PC-9 (cell line): Measurements from ENCODE around the gene IFT88. TPM values are rescaled to one million over a fixed set of nuclear protein-coding genes. Genes with fewer than 3 reads are reported as not detected.
A peak's percentile ranks its signal among the peaks of the same experiment; 100 is the strongest.

ENCODE experiments used
- BruUV-seq: library from RNA; stranded (reverse); fragments of 400-500 nt; replicated peaks from 2 replicates; lab custom pipeline; 2021; lab: Mats Ljungman, UMichigan
- CTCF ChIA-PET: fragments of 300-600 bp; sonication (Branson Sonifier 250); formaldehyde crosslinking; loops from one replicate; lab custom pipeline; 2022; ENCODE audit warnings: antibody characterized with exemption; lab: Charles Lee
- POLR2A ChIA-PET: fragments of 300-600 bp; sonication (Branson Sonifier 250); formaldehyde crosslinking; loops from one replicate; lab custom pipeline; 2022; ENCODE audit warnings: antibody characterized with exemption; ENCODE audit not compliant: unreplicated experiment; lab: Charles Lee
- DNase-seq, 2 experiments: peaks; one replicate each; pipeline versions ENCODE4 v3.0.0 to v3.0.0-alpha.2; 2015 to 2022; ENCODE audit warnings: mixed read lengths in 1 of 2
- H2AFZ ChIP-seq: fragments of 200-600 bp; sonication (generic); 2 replicates; pipeline ENCODE4 v1.8.1; 2017; ENCODE audit warnings: antibody characterized with exemption
- H3F3A ChIP-seq: fragments of 200-600 bp; sonication (generic); 2 replicates; pipeline ENCODE4 v1.8.1; 2017; ENCODE audit warnings: antibody characterized with exemption, mild to moderate bottlenecking, low read depth; ENCODE audit not compliant: insufficient read depth
- H3K27ac ChIP-seq: fragments of 200-600 bp; sonication (generic); 2 replicates; pipeline ENCODE4 v1.6.1; 2016; ENCODE audit warnings: mixed run types
- H3K27me3 ChIP-seq: fragments of 200-600 bp; sonication (generic); 2 replicates; pipeline ENCODE4 v1.6.1; 2016; ENCODE audit warnings: low read depth, mixed run types; ENCODE audit not compliant: insufficient read depth
- H3K36me3 ChIP-seq: fragments of 200-600 bp; sonication (generic); 2 replicates; pipeline ENCODE4 v1.6.1; 2016; ENCODE audit warnings: low read depth, mixed run types
- H3K4me1 ChIP-seq: fragments of 200-600 bp; sonication (generic); replicated peaks from 2 replicates; pipeline ENCODE4 v1.6.1; 2016; ENCODE audit warnings: mixed run types; ENCODE audit not compliant: insufficient read depth
- H3K4me2 ChIP-seq: fragments of 200-600 bp; sonication (generic); 2 replicates; pipeline ENCODE4 v1.6.1; 2017; ENCODE audit warnings: mixed run types
- H3K4me3 ChIP-seq: fragments of 200-600 bp; sonication (generic); 2 replicates; pipeline ENCODE4 v1.6.1; 2016; ENCODE audit warnings: mixed run types
- H3K79me2 ChIP-seq: fragments of 200-600 bp; sonication (generic); 2 replicates; pipeline ENCODE4 v1.6.1; 2017; ENCODE audit warnings: low read depth, mixed run types
- H3K9me2 ChIP-seq: fragments of 200-600 bp; sonication (generic); 2 replicates; pipeline ENCODE4 v1.8.1; 2017; ENCODE audit warnings: mild to moderate bottlenecking; ENCODE audit not compliant: insufficient read depth
- H3K9me3 ChIP-seq: fragments of 200-600 bp; sonication (generic); 2 replicates; pipeline ENCODE4 v1.8.1; 2016; ENCODE audit warnings: low read depth; ENCODE audit not compliant: insufficient read depth
- H4K20me1 ChIP-seq: fragments of 200-600 bp; sonication (generic); 2 replicates; pipeline ENCODE4 v1.8.1; 2017; ENCODE audit not compliant: insufficient read depth
- CTCF ChIP-seq: fragments of 200-600 bp; sonication (generic); conservative IDR thresholded peaks from 2 replicates; pipeline ENCODE4 v1.6.1; 2017; ENCODE audit warnings: mixed run types, antibody characterized with exemption, mild to moderate bottlenecking, moderate library complexity
- EZH2 ChIP-seq: fragments of 200-600 bp; sonication (generic); IDR thresholded peaks from 2 replicates; pipeline ENCODE4 v1.8.0; 2017; ENCODE audit warnings: antibody characterized with exemption, low read depth
- intact Hi-C: fragments of 100-400 bp; cut with micrococcal nuclease; formaldehyde crosslinking; loops from one replicate; pipeline ENCODE4 v1.10.0; 2022; ENCODE audit not compliant: unreplicated experiment
- total RNA-seq: library from RNA; stranded (reverse); gene quantifications from 2 replicates; pipeline ENCODE4 v1.2.3, GENCODE V29; 2021

Gene IFT88
- total RNA-seq, 1 experiment from 2014 or later: 11.7 TPM

- Histone ChIP-seq H3K36me3 (no peaks in the 10 kb centered on the region), H3F3A (peaks cover 4% of the 10 kb centered on the region; the same call in 1 of the 2 replicates), H3K9me3 (no peaks in the 10 kb centered on the region), H3K4me3 (no peak overlapping the region), H3K27ac (no peak overlapping the region), H3K27me3 (no peaks in the 10 kb centered on the region), H2AFZ (no peak overlapping the region), H3K79me2 (no peaks in the 10 kb centered on the region), H3K4me2 (no peak overlapping the region), H3K4me1 (no peaks in the 10 kb centered on the region), H3K9me2 (no peaks in the 10 kb centered on the region), H4K20me1 (0 out of 2 replicates have a peak, but pooled peaks cover 4% of the 10 kb centered on the region)
- TF ChIP-seq EZH2: no peak
- ChIA-PET CTCF (interaction anchor here (0.7 kb wide), 1 partner anchor 164 kb away, joined by 19 read pairs; no protein-coding TSS in a partner anchor), POLR2A (no interaction called here)
- no peak for DNase-seq
- intact Hi-C loops: loop anchor here (5.0 kb wide), 2 partner anchors 103 to 212 kb away; no protein-coding TSS in a partner anchor
- no TSS peak for BruUV-seq
These were observed 142.8 kb downstream of the IFT88 start for GRCh38 chr13:20709782-20710181.

- Histone ChIP-seq H2AFZ (no peak overlapping the region), H3K9me3 (no peaks in the 10 kb centered on the region), H3K4me1 (no peaks in the 10 kb centered on the region), H3K27me3 (no peaks in the 10 kb centered on the region), H3K4me3 (no peak overlapping the region), H3K4me2 (peak overlapping the region; percentile 55), H3K36me3 (no peaks in the 10 kb centered on the region), H3K79me2 (no peaks in the 10 kb centered on the region), H3K27ac (no peak overlapping the region), H3F3A (peaks cover 4% of the 10 kb centered on the region; the same call in 1 of the 2 replicates), H3K9me2 (no peaks in the 10 kb centered on the region), H4K20me1 (0 out of 2 replicates have a peak, but pooled peaks cover 4% of the 10 kb centered on the region)
- DNase-seq: no peak
- BruUV-seq: no TSS peak
- intact Hi-C loops: loop anchor here (1.0 to 5.0 kb wide), 3 partner anchors 101 to 214 kb away; no protein-coding TSS in a partner anchor
- ChIA-PET POLR2A (no interaction called here), CTCF (no interaction called here)
- TF ChIP-seq EZH2 (no peak), CTCF (peak; percentile 55)
These were observed 144.5 kb downstream of the IFT88 start for GRCh38 chr13:20711301-20712044.

GRCh38 chr13:20713014-20713376 lies 146.0 kb downstream of the IFT88 start:
- no peaks in the 10 kb centered on the region for H3K27me3 ChIP-seq
- no peak for DNase-seq
- H4K20me1 ChIP-seq: 0 out of 2 replicates have a peak, but pooled peaks cover 4% of the 10 kb centered on the region
- H3K4me3 ChIP-seq: peak overlapping the region; percentile 10; the same call in 1 of the 2 replicates
- peaks cover 4% of the 10 kb centered on the region; the same call in 1 of the 2 replicates for H3F3A ChIP-seq
- H2AFZ ChIP-seq: peak overlapping the region; percentile 36; the same call in 1 of the 2 replicates
- POLR2A ChIA-PET: no interaction called here
- no TSS peak for BruUV-seq
- H3K36me3 ChIP-seq: no peaks in the 10 kb centered on the region
- no peaks in the 10 kb centered on the region for H3K79me2 ChIP-seq
- H3K27ac ChIP-seq: no peak overlapping the region
- peak overlapping the region; percentile 55 for H3K4me2 ChIP-seq
- intact Hi-C loops: loop anchor here (5.0 kb wide), 2 partner anchors 99 to 216 kb away; no protein-coding TSS in a partner anchor
- no peaks in the 10 kb centered on the region for H3K4me1 ChIP-seq
- TF ChIP-seq CTCF: no peak
- TF ChIP-seq EZH2: no peak
- no peaks in the 10 kb centered on the region for H3K9me3 ChIP-seq
- CTCF ChIA-PET: interaction anchor here (0.6 kb wide), 1 partner anchor 206 kb away, joined by 4 read pairs; no protein-coding TSS in a partner anchor
- H3K9me2 ChIP-seq: no peaks in the 10 kb centered on the region
